GM21737 (cell line): ENCODE results near the gene BNIP3.

Experiments
- ATAC-seq: cut with Tn5 transposase; IDR thresholded peaks from one replicate; pipeline ENCODE4 v1.9.1; 2021; ENCODE audit warnings: mild to moderate bottlenecking, moderate library complexity; ENCODE audit not compliant: unreplicated experiment

The BNIP3 gene

GRCh38 chr10:131978851-131979250 is 2.9 kb downstream of the BNIP3 start:
- ATAC-seq: no peak

- no peak for ATAC-seq
Measured at GRCh38 chr10:131978366-131978765, 3.4 kb downstream of the BNIP3 start.

GRCh38 chr10:131977323-131978096 is 4.2 kb downstream of the BNIP3 start:
- ATAC-seq: no peak

GRCh38 chr10:131975796-131976195 is 5.9 kb downstream of the BNIP3 start:
- no peak for ATAC-seq

- no peak for ATAC-seq
Measured at GRCh38 chr10:131975003-131975402, 6.7 kb downstream of the BNIP3 start.

GRCh38 chr10:131974034-131974817 is 7.5 kb downstream of the BNIP3 start:
- ATAC-seq: no peak

- ATAC-seq: no peak
Measured at GRCh38 chr10:131973160-131973951, 8.4 kb downstream of the BNIP3 start.

- ATAC-seq: no peak
Measured at GRCh38 chr10:131972474-131973071, 9.2 kb downstream of the BNIP3 start.

- no peak for ATAC-seq
Measured at GRCh38 chr10:131971591-131971990, 10.1 kb downstream of the BNIP3 start.

- no peak for ATAC-seq
Measured at GRCh38 chr10:131970946-131971345, 10.8 kb downstream of the BNIP3 start.

- no peak for ATAC-seq
Measured at GRCh38 chr10:131968949-131969348, 12.8 kb downstream of the BNIP3 start.

GRCh38 chr10:131964298-131964697 is 17.4 kb downstream of the BNIP3 start:
- no peak for ATAC-seq

- no peak for ATAC-seq
Measured at GRCh38 chr10:131963811-131964210, 17.9 kb downstream of the BNIP3 start.

- ATAC-seq: no peak
Measured at GRCh38 chr10:131963350-131963749, 18.4 kb downstream of the BNIP3 start.

- ATAC-seq: no peak
Measured at GRCh38 chr10:131961777-131962662, 19.7 kb downstream of the BNIP3 start.

- ATAC-seq: no peak
Measured at GRCh38 chr10:131961047-131961776, 20.5 kb downstream of the BNIP3 start.

- ATAC-seq: no peak
Measured at GRCh38 chr10:131960631-131961046, 21.1 kb downstream of the BNIP3 start.

- no peak for ATAC-seq
Measured at GRCh38 chr10:131959841-131960240, 21.9 kb downstream of the BNIP3 start.

- no peak for ATAC-seq
Measured at GRCh38 chr10:131955591-131956340, 26.0 kb downstream of the BNIP3 start.
